ENCODE data around the gene SKIL.
A peak's percentile ranks its signal among the peaks of the same experiment; 100 is the strongest.
"Not testable (repeated sequence)": the region's sequence is repeated elsewhere in the genome, so short reads cannot be mapped to it uniquely, and the experiment has no call there.

SKIL gene

GRCh38 chr3:170357176-170358041 is at the start of gene SKIL:
Gene SKIL (plus strand): TSS chr3:170357715. CDS start chr3:170360332, 2,617 bp downstream.
- DNase-seq = peak; percentile 45 to 98 (median 91)

DNA sequence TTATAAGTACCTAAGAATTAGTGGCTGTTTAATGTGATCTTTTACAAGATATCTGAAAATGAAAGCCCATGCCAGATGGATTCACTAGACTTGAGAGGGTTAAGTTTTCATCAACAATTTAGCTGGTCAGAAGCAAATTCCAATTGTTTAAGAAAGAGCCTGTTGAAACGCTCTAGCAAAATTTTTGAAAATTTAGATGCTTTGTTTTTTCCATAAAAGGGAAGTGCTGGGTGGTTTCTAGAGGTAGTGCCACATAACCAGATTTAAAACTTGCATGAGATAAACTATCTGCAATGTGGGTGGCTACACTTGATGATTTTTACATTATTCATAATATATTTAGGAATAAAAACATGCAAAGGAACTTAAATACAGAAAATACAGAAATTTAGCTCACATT is 48.5 kb upstream of the SKIL start:
- no peak for DNase-seq

GRCh38 chr3:170317954-170318353 is 39.6 kb upstream of the SKIL start:
- no peak for DNase-seq

DNA sequence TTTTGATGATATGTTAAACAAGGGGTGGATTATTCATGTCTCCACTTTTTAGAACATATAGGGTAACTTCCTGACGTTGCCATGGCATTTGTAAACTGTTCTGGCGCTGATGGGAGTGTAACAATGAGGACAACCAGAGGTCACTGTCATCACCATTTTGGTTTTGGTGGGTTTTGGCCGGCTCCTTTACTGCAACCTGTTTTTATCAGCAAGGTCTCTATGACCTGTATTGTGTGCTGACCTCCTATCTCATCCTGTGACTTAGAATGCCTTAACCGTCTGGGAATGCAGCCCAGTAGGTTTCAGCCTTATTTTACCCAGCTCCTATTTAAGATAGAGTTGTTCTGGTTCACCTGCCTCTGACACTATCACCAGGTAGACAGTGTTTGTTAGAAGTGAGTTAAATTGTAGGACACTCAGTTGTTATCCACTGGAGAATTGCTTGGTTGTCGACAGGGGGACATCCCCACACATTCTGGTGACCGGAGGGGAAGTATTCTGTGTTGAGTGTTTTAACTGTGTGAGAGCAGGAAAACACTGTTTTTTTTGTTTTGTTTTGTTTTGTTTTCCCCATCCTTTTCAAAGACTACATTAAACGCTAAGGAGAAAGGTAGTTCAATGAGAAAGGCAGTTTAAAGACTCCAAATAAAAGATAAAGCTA is 36.9 kb upstream of the SKIL start:
- DNase-seq = no peak

DNA sequence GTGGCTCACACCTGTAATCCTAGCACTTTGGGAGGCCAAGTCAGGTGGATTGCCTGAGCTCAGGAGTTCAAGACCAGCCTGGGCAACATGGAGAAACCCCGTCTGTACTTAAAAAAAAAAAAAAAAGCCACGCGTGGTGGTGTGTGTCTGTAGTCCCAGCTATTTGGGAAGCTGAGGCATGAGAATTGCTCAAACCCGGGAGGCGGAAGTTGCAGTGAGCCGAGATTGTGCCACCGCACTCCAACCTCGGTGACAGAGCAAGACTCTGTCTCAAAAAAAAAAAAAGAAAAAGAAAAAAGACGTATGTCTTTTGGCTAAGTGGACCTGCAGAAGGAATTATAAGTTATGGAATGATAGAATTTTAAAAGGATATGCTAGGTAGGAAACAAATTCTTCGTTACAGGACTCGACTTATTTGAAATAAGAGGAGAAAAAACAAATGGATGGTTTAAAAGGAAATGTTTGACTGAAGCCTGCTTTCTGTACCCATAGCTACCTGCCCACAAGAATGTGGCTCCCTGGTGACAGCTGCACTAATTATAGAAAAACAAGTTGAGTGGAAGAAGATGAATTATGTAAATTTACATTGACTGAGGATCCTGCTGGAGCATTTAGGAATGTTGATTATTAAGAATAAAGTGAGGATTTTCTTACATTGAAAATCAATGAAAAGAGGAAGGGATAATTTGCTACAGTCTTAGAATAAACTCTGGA is 36.0 kb upstream of the SKIL start:
- peak in 1 of 51 donors; percentile 4 for DNase-seq

- no peak for DNase-seq
These were observed 34.8 kb upstream of the SKIL start for GRCh38 chr3:170322566-170323269.

- DNase-seq = no peak
These were observed 34.2 kb upstream of the SKIL start for GRCh38 chr3:170323331-170323730.

GRCh38 chr3:170324962-170325361 is 32.6 kb upstream of the SKIL start:
- no peak for DNase-seq

DNA sequence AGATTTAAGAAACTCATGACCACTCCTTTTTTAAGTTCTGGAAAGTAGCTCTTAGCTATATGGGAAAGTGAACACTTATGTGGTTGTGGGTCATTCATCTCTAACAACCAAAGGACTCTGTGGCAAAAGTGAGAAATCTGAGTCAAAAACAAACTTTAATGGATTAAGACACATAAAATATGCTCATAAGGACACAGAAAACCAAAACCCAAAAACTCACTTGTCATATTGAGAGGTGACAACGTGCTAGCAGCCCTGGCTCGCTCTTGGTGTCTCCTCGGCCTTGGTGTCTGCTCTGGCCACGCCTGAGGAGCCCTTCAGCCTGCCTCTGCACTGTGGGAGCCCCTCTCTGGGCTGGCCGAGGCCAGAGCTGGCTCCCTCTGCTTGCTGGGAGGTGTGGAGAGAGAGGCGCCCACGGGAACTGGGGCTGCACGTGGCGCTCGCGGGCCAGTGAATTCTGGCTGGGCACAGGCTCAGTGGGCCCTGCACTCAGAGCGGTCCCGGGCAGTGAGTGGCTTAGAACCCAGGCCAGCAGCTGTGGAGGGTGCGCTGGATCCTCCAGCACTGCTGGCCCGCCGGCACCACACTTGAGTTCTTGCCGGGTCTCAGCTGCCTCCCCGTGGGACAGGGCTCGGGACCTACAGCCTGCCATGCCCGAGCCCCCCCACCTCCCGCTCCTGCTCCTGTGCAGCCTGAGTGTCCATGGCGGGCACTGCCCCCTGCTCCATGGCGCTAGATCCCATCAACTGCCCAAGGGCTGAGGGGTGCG is 30.3 kb upstream of the SKIL start:
- no peak for DNase-seq

DNA sequence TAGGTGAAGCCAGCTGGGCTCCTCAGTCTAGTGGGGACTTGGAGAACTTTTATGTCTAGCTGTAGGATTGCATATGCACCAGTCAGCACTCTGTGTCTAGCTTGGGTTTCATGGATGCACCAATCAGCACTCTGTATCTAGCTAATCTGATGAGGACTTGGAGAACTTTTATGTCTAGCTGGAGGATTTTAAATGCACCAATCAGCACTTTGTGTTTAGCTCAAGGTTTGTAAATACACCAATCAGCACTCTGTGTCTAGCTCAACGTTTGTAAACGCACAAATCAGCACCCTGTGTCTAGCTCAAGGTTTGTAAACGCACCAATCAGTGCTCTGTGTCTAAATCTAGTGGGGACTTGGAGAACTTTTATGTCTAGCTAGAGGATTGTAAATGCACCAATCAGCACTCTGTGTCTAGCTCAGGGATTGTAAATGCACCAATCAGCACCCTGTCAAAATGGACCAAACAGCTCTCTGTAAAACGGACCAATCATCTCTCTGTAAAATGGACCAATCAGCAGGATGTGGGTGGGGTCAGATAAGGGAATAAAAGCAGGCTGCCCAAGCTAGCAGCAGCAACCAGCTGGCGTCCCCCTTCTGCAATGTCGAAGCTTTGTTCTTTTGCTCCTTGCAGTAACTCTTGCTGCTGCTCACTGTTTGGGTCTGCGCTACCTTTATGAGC is 29.5 kb upstream of the SKIL start:
- not testable (repeated sequence) for DNase-seq

DNA sequence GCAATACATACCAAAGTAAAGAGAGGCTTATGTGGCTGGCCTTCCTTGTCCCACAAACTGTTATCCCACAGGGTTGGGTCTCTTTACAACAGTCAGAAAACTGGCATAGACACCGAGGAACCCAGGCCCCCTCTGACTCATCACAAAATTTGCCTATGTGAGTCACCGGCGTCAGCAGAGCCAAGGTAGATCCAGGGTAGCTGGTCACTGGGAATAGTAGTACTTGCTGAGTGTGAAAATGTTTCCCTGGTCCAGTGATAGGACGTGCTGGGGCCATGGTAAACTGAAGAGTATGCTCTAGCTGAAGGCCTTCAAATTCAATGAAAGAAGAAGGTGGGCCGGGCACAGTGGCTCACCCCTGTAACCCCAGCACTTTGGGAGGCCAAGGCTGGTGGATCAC is 27.1 kb upstream of the SKIL start:
- no peak for DNase-seq

DNA sequence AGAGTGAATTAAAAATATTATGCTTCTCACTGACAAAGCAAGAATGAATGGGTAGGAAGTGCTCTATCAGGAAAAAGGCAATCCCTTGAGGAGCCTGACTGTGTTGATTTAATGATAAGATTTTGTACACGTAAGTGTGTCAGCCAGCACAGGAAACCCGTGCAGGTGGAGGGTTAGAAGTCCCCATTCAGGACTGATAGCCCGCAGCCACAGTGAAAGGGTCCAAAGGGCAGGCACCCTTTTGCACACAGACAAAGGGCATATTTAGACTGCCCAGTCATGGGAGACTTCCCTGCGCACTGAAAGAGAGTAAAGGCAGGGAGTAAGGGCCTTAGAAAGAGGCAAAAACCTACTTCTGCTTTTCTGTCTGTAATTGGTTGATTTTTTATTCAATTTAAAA is 26.4 kb upstream of the SKIL start:
- no peak for DNase-seq

GRCh38 chr3:170337420-170337819 is 20.1 kb upstream of the SKIL start:
- DNase-seq = no peak

DNA sequence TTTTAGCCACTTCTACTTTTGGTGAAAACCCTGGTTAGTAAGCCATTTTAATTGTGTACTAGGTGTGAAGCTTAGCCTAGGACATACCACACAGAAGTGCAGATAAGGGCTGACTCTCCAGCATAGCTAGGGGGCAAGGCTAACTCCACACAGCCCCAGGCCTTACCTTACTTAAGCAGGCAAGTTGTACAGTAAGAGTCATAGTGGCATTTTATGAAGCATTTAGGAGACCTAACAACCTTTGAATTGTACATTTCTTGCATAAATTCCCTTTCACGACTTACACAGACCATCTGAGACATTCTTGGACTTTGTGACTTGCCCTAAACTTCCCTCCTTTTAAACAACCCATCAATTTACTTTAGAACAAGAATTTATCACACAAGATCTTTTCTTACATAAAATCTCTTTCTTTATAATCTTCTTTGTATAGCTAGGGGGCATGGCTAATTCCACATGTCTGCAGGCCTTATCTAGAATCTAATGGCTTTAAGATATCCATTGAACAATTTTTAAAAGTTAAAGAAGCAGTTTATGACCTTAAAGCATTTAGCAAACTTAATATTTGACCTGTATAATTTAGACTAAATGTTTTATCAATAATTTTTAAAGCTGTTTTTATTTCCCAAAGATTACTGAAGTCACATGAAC is 18.7 kb upstream of the SKIL start:
- DNase-seq = no peak

GRCh38 chr3:170342273-170342672 is 15.2 kb upstream of the SKIL start:
- DNase-seq = not testable (repeated sequence)

GRCh38 chr3:170343859-170344258 is 13.7 kb upstream of the SKIL start:
- DNase-seq = not testable (repeated sequence)

- no peak for DNase-seq
These were observed 12.5 kb upstream of the SKIL start for GRCh38 chr3:170344971-170345370.

DNA sequence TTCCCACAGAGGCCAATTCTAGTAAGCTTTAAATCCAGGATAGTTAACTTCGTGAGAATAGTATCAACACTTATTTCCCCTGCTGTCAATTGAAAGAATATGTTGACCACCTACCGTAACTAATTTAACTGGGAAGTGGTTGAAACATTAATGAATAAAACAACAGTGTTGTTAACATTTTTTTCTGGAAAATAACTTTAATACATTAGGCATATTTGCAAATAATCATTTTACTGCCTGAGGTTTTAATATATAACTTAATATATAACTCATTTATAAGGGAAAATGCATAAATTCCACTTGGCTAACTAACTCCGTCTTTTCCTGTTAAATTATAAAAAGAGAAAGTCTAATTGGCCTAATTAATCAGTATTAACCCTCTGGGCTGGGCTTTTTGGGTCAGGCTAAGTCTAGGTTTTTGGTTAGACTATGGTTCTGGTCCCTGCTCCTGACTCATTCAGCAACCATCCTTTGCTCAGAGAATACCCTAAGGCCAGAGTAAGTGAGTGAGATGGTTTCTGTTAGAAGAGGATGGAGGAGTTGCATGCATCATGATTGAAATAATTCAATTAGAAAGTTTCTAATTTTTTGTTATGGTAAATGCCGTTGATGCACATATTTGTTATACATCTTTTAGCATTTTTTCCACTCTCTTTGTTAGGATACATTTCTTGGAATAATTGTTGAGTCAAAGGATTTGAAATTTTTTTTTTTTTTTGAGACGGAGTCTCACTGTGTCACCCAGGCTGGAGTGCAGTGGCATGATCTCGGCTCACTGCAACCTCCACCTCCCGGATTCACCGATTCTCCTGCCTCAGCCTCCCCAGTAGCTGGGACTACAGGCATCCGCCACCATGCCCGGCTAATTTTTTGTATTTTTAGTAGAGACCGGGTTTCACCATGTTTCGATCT is 10.8 kb upstream of the SKIL start:
- no peak for DNase-seq

Measured in hypothalamus (tissue), 51 donors.